ENCODE measurements around the gene CSH2. TPM values are rescaled to one million over a fixed set of nuclear protein-coding genes. Genes with fewer than 3 reads are reported as not detected.

CSH2 gene
- total RNA-seq, 4 donors from 2014 or later = not detected

- TF ChIP-seq CTCF (IDR thresholded peaks at IDR 0.05) = no peak
- DNase-seq (ENCODE audit: low spot score) = no peak
- no peak for ATAC-seq (ENCODE audit: low FRiP score)
Measured at GRCh38 chr17:63835167-63835720, 38.2 kb downstream of the CSH2 start.

- ATAC-seq (ENCODE audit: low FRiP score) (no peak), DNase-seq (ENCODE audit: low spot score) (no peak)
- no peak for TF ChIP-seq CTCF (IDR thresholded peaks at IDR 0.05)
Measured at GRCh38 chr17:63834431-63835166, 38.9 kb downstream of the CSH2 start.

- DNase-seq (ENCODE audit: low spot score) = no peak
- no peak for ATAC-seq (ENCODE audit: low FRiP score)
- TF ChIP-seq CTCF (IDR thresholded peaks at IDR 0.05) = no peak
Measured at GRCh38 chr17:63833741-63834373, 39.6 kb downstream of the CSH2 start.

- TF ChIP-seq CTCF (IDR thresholded peaks at IDR 0.05) = no peak
- no peak for DNase-seq (ENCODE audit: low spot score)
- ATAC-seq (ENCODE audit: low FRiP score) = no peak
Measured at GRCh38 chr17:63833026-63833740, 40.3 kb downstream of the CSH2 start.

- DNase-seq (ENCODE audit: low spot score) (no peak), ATAC-seq (ENCODE audit: low FRiP score) (no peak)
- no peak for TF ChIP-seq CTCF (IDR thresholded peaks at IDR 0.05)
Measured at GRCh38 chr17:63832455-63832854, 41.0 kb downstream of the CSH2 start.

- ATAC-seq (ENCODE audit: low FRiP score) (no peak), DNase-seq (ENCODE audit: low spot score) (no peak)
- no peak for TF ChIP-seq CTCF (IDR thresholded peaks at IDR 0.05)
Measured at GRCh38 chr17:63832014-63832413, 41.5 kb downstream of the CSH2 start.
